Liver (tissue), 3 donors: ENCODE measurements around the gene PARVB.

Experiments used
- ATF3 ChIP-seq: IDR thresholded peaks from 2 replicates; pipeline ENCODE4 v1.6.1; 2016; ENCODE audit warnings: antibody characterized with exemption
- CTCF ChIP-seq: fragments of 150-350 bp; IDR thresholded peaks from 2 replicates; pipeline ENCODE4 v1.5.1; 2017; ENCODE audit warnings: improper control_type of control experiment, low read depth, low read length; ENCODE audit not compliant: missing input control
- EGR1 ChIP-seq, 2 donors: IDR thresholded peaks; 2 replicates each; pipeline ENCODE4 v1.6.1; 2016 to 2018; ENCODE audit warnings: antibody characterized with exemption in 2 of 2, low read depth in 2 of 2
- JUND ChIP-seq, 2 donors: IDR thresholded peaks; 2 replicates each; pipeline ENCODE4 v1.6.1; 2016; ENCODE audit warnings: antibody characterized with exemption in 2 of 2
- RAD21 ChIP-seq, 2 donors: IDR thresholded peaks; 2 replicates each; pipeline ENCODE4 v1.6.1; 2016; ENCODE audit warnings: antibody characterized with exemption in 2 of 2, mild to moderate bottlenecking in 2 of 2
- donor health status: healthy.
- donor health status: healthy.

GRCh38 chr22:44047891-44048301, 23.8 kb downstream of the PARVB start:
- no peak for TF ChIP-seq CTCF
- TF ChIP-seq ATF3: no peak
- no peak for TF ChIP-seq JUND (IDR thresholded peaks at IDR 0.05)
- no peak for TF ChIP-seq EGR1 (IDR thresholded peaks at IDR 0.05; ENCODE audit: low read depth in 2 of 2)
- no peak for TF ChIP-seq RAD21 (IDR thresholded peaks at IDR 0.05)
